ENCODE data around the gene STARD7.
A peak's percentile ranks its signal among the peaks of the same experiment; 100 is the strongest.
"Not testable (repeated sequence)": the region's sequence is repeated elsewhere in the genome, so short reads cannot be mapped to it uniquely, and the experiment has no call there.

STARD7 gene

GRCh38 chr2:96208143-96209010 is at the start of gene STARD7:
TSS of gene STARD7 (minus strand) at chr2:96208827. CDS start at chr2:96208434, 393 bp downstream.
- peak; percentile 93 for DNase-seq (ENCODE audit: low read depth, low spot score)

GRCh38 chr2:96257744-96258143 is 49.1 kb upstream of the STARD7 start:
- not testable (repeated sequence) for DNase-seq (ENCODE audit: low read depth, low spot score)

GRCh38 chr2:96256611-96257113 is 48.0 kb upstream of the STARD7 start:
- DNase-seq (ENCODE audit: low read depth, low spot score), result no peak

- no peak for DNase-seq (ENCODE audit: low read depth, low spot score)
Observed at GRCh38 chr2:96254571-96254970, 45.9 kb upstream of the STARD7 start.

- no peak for DNase-seq (ENCODE audit: low read depth, low spot score)
Observed at GRCh38 chr2:96253006-96253405, 44.4 kb upstream of the STARD7 start.

GRCh38 chr2:96252526-96252925 is 43.9 kb upstream of the STARD7 start:
- no peak for DNase-seq (ENCODE audit: low read depth, low spot score)

- no peak for DNase-seq (ENCODE audit: low read depth, low spot score)
Observed at GRCh38 chr2:96251721-96252292, 43.2 kb upstream of the STARD7 start.

GRCh38 chr2:96250188-96250587 is 41.6 kb upstream of the STARD7 start:
- no peak for DNase-seq (ENCODE audit: low read depth, low spot score)

GRCh38 chr2:96249654-96250053 is 41.0 kb upstream of the STARD7 start:
- no peak for DNase-seq (ENCODE audit: low read depth, low spot score)

GRCh38 chr2:96248624-96249023 is 40.0 kb upstream of the STARD7 start:
- DNase-seq (ENCODE audit: low read depth, low spot score), result no peak

GRCh38 chr2:96247896-96248295 is 39.3 kb upstream of the STARD7 start:
- no peak for DNase-seq (ENCODE audit: low read depth, low spot score)

- no peak for DNase-seq (ENCODE audit: low read depth, low spot score)
Observed at GRCh38 chr2:96247009-96247408, 38.4 kb upstream of the STARD7 start.

- no peak for DNase-seq (ENCODE audit: low read depth, low spot score)
Observed at GRCh38 chr2:96245609-96246390, 37.2 kb upstream of the STARD7 start.

- no peak for DNase-seq (ENCODE audit: low read depth, low spot score)
Observed at GRCh38 chr2:96243843-96244242, 35.2 kb upstream of the STARD7 start.

GRCh38 chr2:96241900-96242611 is 33.4 kb upstream of the STARD7 start:
- DNase-seq (ENCODE audit: low read depth, low spot score), result no peak

GRCh38 chr2:96241227-96241626 is 32.6 kb upstream of the STARD7 start:
- DNase-seq (ENCODE audit: low read depth, low spot score), result no peak

- DNase-seq (ENCODE audit: low read depth, low spot score), result no peak
Observed at GRCh38 chr2:96240341-96241038, 31.9 kb upstream of the STARD7 start.

- no peak for DNase-seq (ENCODE audit: low read depth, low spot score)
Observed at GRCh38 chr2:96239745-96240264, 31.2 kb upstream of the STARD7 start.

- DNase-seq (ENCODE audit: low read depth, low spot score), result no peak
Observed at GRCh38 chr2:96239091-96239490, 30.5 kb upstream of the STARD7 start.

- no peak for DNase-seq (ENCODE audit: low read depth, low spot score)
Observed at GRCh38 chr2:96238266-96238665, 29.6 kb upstream of the STARD7 start.

- no peak for DNase-seq (ENCODE audit: low read depth, low spot score)
Observed at GRCh38 chr2:96236882-96237281, 28.3 kb upstream of the STARD7 start.
